Astrocyte (in vitro differentiated cells and primary cell): ENCODE measurements around the gene KATNB1. TPM values are rescaled to one million over a fixed set of nuclear protein-coding genes. Genes with fewer than 3 reads are reported as not detected.

ENCODE experiments used
- DNase-seq: peaks from one replicate; pipeline ENCODE4 v3.0.0-alpha.2; 2010; ENCODE audit warnings: low read depth
- FAIRE-seq: peaks from 2 replicates; lab custom pipeline; 2011; peaks lifted over from hg19 to GRCh38; lab: Jason Lieb, UNC
- H2AFZ ChIP-seq: 2 replicates; pipeline ENCODE4 v1.6.0; 2012; ENCODE audit warnings: low read depth, low read length, inconsistent platforms
- H3K27ac ChIP-seq: 2 replicates; pipeline ENCODE4 v1.5.1; 2011; ENCODE audit warnings: low read depth, low read length, inconsistent platforms
- H3K27me3 ChIP-seq: 2 replicates; pipeline ENCODE4 v1.6.0; 2011; ENCODE audit warnings: low read length, inconsistent platforms; ENCODE audit not compliant: insufficient read depth
- H3K36me3 ChIP-seq: 2 replicates; pipeline ENCODE4 v1.5.1; 2011; ENCODE audit warnings: low read length, inconsistent platforms; ENCODE audit not compliant: insufficient read depth
- H3K4me1 ChIP-seq: 2 replicates; pipeline ENCODE4 v1.5.1; 2011; ENCODE audit warnings: low read length, inconsistent platforms; ENCODE audit not compliant: insufficient read depth
- H3K4me2 ChIP-seq: 2 replicates; pipeline ENCODE4 v1.6.0; 2012; ENCODE audit warnings: low read length, inconsistent platforms
- H3K4me3 ChIP-seq: 2 replicates; pipeline ENCODE4 v1.5.1; 2011; ENCODE audit warnings: low read depth, mild to moderate bottlenecking, low read length, inconsistent platforms; ENCODE audit not compliant: insufficient read depth
- H3K79me2 ChIP-seq: 2 replicates; pipeline ENCODE4 v1.6.0; 2012; ENCODE audit warnings: mild to moderate bottlenecking, low read length, inconsistent platforms; ENCODE audit not compliant: insufficient read depth
- H3K9ac ChIP-seq: 2 replicates; pipeline ENCODE4 v1.6.0; 2012; ENCODE audit warnings: mild to moderate bottlenecking, low read length, inconsistent platforms
- H3K9me3 ChIP-seq: 2 replicates; pipeline ENCODE4 v1.5.1; 2012; ENCODE audit warnings: low read depth, mild to moderate bottlenecking, low read length, inconsistent platforms; ENCODE audit not compliant: insufficient read depth
- H4K20me1 ChIP-seq: 2 replicates; pipeline ENCODE4 v1.6.0; 2012; ENCODE audit warnings: low read length, inconsistent platforms; ENCODE audit not compliant: insufficient read depth
- H3K27ac Mint-ChIP-seq: one replicate; pipeline ENCODE4 v1.8.0; 2021; ENCODE audit warnings: mild to moderate bottlenecking, mixed read lengths; ENCODE audit not compliant: unreplicated experiment
- H3K27me3 Mint-ChIP-seq: one replicate; pipeline ENCODE4 v1.8.0; 2021; ENCODE audit warnings: low read depth, mixed read lengths; ENCODE audit not compliant: unreplicated experiment
- H3K36me3 Mint-ChIP-seq: one replicate; pipeline ENCODE4 v1.8.0; 2021; ENCODE audit warnings: low read depth, mixed read lengths; ENCODE audit not compliant: unreplicated experiment
- H3K4me1 Mint-ChIP-seq: one replicate; pipeline ENCODE4 v1.8.0; 2021; ENCODE audit warnings: low read depth, mixed read lengths; ENCODE audit not compliant: unreplicated experiment
- H3K4me3 Mint-ChIP-seq: one replicate; pipeline ENCODE4 v1.8.0; 2021; ENCODE audit warnings: mild to moderate bottlenecking, moderate library complexity, mixed read lengths; ENCODE audit not compliant: unreplicated experiment
- H3K9me3 Mint-ChIP-seq: one replicate; pipeline ENCODE4 v1.8.0; 2021; ENCODE audit warnings: mild to moderate bottlenecking, mixed read lengths; ENCODE audit not compliant: unreplicated experiment
- CTCF ChIP-seq: IDR thresholded peaks from 2 replicates; pipeline ENCODE4 v1.5.1; 2011; ENCODE audit warnings: low read depth, mild to moderate bottlenecking, inconsistent platforms, low read length, moderate library complexity; ENCODE audit not compliant: insufficient read depth
- EZH2 ChIP-seq: IDR thresholded peaks from 2 replicates; pipeline ENCODE4 v1.6.1; 2012; ENCODE audit warnings: mild to moderate bottlenecking, low read length, inconsistent platforms; ENCODE audit not compliant: insufficient read depth
- total RNA-seq: library from RNA; stranded (reverse); gene quantifications from 2 replicates; pipeline ENCODE4 v1.2.1, GENCODE V29; 2021

The KATNB1 gene
- total RNA-seq, 1 donor from 2014 or later: 28.6 TPM

- Histone ChIP-seq H3K27ac (no peak overlapping the region), H3K79me2 (no peaks in the 10 kb centered on the region), H4K20me1 (no peaks in the 10 kb centered on the region), H2AFZ (no peak overlapping the region), H3K4me2 (no peak overlapping the region), H3K9ac (no peak overlapping the region), H3K4me1 (no peaks in the 10 kb centered on the region), H3K9me3 (no peaks in the 10 kb centered on the region), H3K27me3 (no peaks in the 10 kb centered on the region), H3K36me3 (no peaks in the 10 kb centered on the region), H3K4me3 (no peak overlapping the region)
- Mint-ChIP-seq H3K4me3 (no peak overlapping the region), H3K9me3 (no peaks in the 10 kb centered on the region), H3K27me3 (peaks cover 22% of the 10 kb centered on the region), H3K4me1 (no peaks in the 10 kb centered on the region), H3K27ac (no peak overlapping the region), H3K36me3 (no peaks in the 10 kb centered on the region)
- FAIRE-seq (no peak), DNase-seq (no peak)
- TF ChIP-seq EZH2 (no peak), CTCF (no peak)
Observed at GRCh38 chr16:57695680-57696069, 39.9 kb upstream of the KATNB1 start.

GRCh38 chr16:57696240-57696639 is 39.3 kb upstream of the KATNB1 start:
- H3K36me3 Mint-ChIP-seq: no peaks in the 10 kb centered on the region
- no peak overlapping the region for H3K4me3 ChIP-seq
- TF ChIP-seq EZH2 (no peak), CTCF (no peak)
- no peak overlapping the region for H2AFZ ChIP-seq
- H3K4me1 Mint-ChIP-seq: peaks cover 4% of the 10 kb centered on the region
- H3K9ac ChIP-seq: no peak overlapping the region
- FAIRE-seq (no peak), DNase-seq (no peak)
- H3K9me3 Mint-ChIP-seq: no peaks in the 10 kb centered on the region
- no peaks in the 10 kb centered on the region for H4K20me1 ChIP-seq
- H3K4me2 ChIP-seq: no peak overlapping the region
- H3K79me2 ChIP-seq: no peaks in the 10 kb centered on the region
- H3K9me3 ChIP-seq: no peaks in the 10 kb centered on the region
- peaks cover 20% of the 10 kb centered on the region for H3K27me3 Mint-ChIP-seq
- H3K36me3 ChIP-seq: no peaks in the 10 kb centered on the region
- no peak overlapping the region for H3K4me3 Mint-ChIP-seq
- no peak overlapping the region for H3K27ac Mint-ChIP-seq
- H3K27me3 ChIP-seq: no peaks in the 10 kb centered on the region
- H3K4me1 ChIP-seq: no peaks in the 10 kb centered on the region
- no peak overlapping the region for H3K27ac ChIP-seq

- Histone ChIP-seq H3K79me2 (no peaks in the 10 kb centered on the region), H3K27ac (no peak overlapping the region), H3K9ac (no peak overlapping the region), H3K27me3 (no peaks in the 10 kb centered on the region), H3K4me2 (no peak overlapping the region), H3K9me3 (no peaks in the 10 kb centered on the region), H4K20me1 (no peaks in the 10 kb centered on the region), H3K4me3 (no peak overlapping the region), H2AFZ (no peak overlapping the region), H3K4me1 (no peaks in the 10 kb centered on the region), H3K36me3 (no peaks in the 10 kb centered on the region)
- Mint-ChIP-seq H3K4me3 (no peak overlapping the region), H3K4me1 (peaks cover 4% of the 10 kb centered on the region), H3K27ac (no peak overlapping the region), H3K36me3 (no peaks in the 10 kb centered on the region), H3K9me3 (no peaks in the 10 kb centered on the region), H3K27me3 (peaks cover 15% of the 10 kb centered on the region)
- no peak for DNase-seq
- no peak for FAIRE-seq
- TF ChIP-seq EZH2 (no peak), CTCF (no peak)
Observed at GRCh38 chr16:57697896-57698537, 37.6 kb upstream of the KATNB1 start.
